HUES64 (cell line): ENCODE results near the gene CMSS1.

Experiments
- H3K27ac ChIP-seq: 2 replicates; pipeline ENCODE4 v1.7.0; 2013; ENCODE audit warnings: low read depth, low read length, inconsistent platforms
- H3K27me3 ChIP-seq: 2 replicates; pipeline ENCODE4 v1.6.1; 2013; ENCODE audit warnings: mild to moderate bottlenecking, low read length; ENCODE audit not compliant: insufficient read depth
- H3K36me3 ChIP-seq: 2 replicates; pipeline ENCODE4 v1.6.1; 2013; ENCODE audit warnings: mild to moderate bottlenecking, low read length; ENCODE audit not compliant: insufficient read depth
- H3K4me1 ChIP-seq: 2 replicates; pipeline ENCODE4 v1.6.1; 2013; ENCODE audit warnings: mild to moderate bottlenecking, low read length, moderate library complexity; ENCODE audit not compliant: insufficient read depth
- H3K4me3 ChIP-seq: 2 replicates; pipeline ENCODE4 v1.5.1; 2013; ENCODE audit warnings: mild to moderate bottlenecking, low read length, moderate library complexity
- H3K9ac ChIP-seq: 2 replicates; pipeline ENCODE4 v1.6.1; 2013; ENCODE audit warnings: mild to moderate bottlenecking, low read depth, low read length
- H3K9me3 ChIP-seq: 2 replicates; pipeline ENCODE4 v1.6.1; 2013; ENCODE audit warnings: low read depth, low read length; ENCODE audit not compliant: insufficient read depth
- WGBS: fragments of 150-250, 120-280 bp; methylation state at CpG from one replicate; pipeline ENCODE4 v1.1.7; 2013; ENCODE audit warnings: missing lambda C conversion rate; 5-methylcytosine and 5-hydroxymethylcytosine counted together

Gene CMSS1

DNA sequence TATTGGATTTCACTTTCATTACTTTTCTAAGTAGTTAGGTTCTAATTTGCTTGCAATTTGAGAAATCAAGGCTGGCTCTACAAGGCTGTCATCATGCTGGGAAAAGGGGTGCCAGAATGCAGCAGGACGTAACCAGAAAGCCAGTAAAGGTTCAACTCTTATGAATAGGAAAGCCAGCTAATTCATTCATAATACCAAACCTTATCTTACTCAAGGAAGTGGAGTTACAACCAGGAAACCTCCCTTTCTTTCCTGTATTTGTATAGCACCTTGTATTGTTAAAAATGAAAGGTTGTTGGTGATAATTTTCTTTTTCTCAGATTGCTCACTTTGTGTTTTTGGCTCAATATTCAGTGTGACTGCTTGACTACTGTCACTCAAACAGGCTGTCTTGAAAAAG, 187.3 kb downstream of the CMSS1 start:
- H3K27me3 ChIP-seq = no peaks in the 10 kb centered on the region
- WGBS = 90% methylated on average over 1 of the region's 1 CpG
- no peaks in the 10 kb centered on the region for H3K9me3 ChIP-seq
- no peak overlapping the region for H3K4me3 ChIP-seq
- H3K27ac ChIP-seq = no peak overlapping the region
- H3K9ac ChIP-seq = no peak overlapping the region
- no peaks in the 10 kb centered on the region for H3K36me3 ChIP-seq
- peaks cover 21% of the 10 kb centered on the region for H3K4me1 ChIP-seq

DNA sequence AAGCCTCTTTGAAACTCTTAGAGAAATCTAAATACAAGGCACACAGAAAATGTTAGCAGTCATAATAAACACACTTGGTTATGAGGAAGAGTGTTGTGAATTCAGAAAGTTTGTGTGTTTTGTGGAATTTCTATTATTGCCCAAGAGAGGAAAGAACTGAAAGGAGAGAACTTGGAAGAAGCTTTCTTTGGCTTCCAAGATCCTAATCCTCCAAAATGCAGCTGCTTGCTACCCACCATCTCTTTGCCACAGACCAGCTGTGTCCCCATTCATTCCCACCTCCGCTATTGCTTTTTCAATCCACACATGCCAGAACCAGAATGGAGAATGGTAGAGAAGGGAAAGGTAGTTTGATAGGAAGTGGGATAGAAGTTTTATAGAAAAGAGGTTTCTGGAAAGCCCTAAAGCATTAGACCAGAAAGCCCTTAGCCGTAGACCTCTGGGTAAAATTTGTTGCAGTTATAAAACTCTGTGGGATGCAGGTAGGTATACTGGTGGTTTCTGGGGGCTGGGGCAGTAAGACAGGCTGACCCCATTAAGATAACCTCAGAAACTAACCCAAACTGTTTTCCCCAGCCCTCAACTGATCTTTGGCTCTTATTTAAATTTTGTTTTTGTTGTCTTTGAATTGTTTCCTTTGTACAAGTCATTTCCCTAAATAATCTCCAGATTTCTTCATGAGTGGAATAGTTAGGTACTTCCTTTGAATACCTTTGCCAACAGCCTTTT, 188.2 kb downstream of the CMSS1 start:
- no peaks in the 10 kb centered on the region for H3K36me3 ChIP-seq
- H3K4me3 ChIP-seq = no peak overlapping the region
- H3K27ac ChIP-seq = no peak overlapping the region
- WGBS = 85% methylated on average over 1 of the region's 2 CpGs
- peaks cover 21% of the 10 kb centered on the region for H3K4me1 ChIP-seq
- H3K9ac ChIP-seq = no peak overlapping the region
- no peaks in the 10 kb centered on the region for H3K9me3 ChIP-seq
- H3K27me3 ChIP-seq = no peaks in the 10 kb centered on the region

DNA sequence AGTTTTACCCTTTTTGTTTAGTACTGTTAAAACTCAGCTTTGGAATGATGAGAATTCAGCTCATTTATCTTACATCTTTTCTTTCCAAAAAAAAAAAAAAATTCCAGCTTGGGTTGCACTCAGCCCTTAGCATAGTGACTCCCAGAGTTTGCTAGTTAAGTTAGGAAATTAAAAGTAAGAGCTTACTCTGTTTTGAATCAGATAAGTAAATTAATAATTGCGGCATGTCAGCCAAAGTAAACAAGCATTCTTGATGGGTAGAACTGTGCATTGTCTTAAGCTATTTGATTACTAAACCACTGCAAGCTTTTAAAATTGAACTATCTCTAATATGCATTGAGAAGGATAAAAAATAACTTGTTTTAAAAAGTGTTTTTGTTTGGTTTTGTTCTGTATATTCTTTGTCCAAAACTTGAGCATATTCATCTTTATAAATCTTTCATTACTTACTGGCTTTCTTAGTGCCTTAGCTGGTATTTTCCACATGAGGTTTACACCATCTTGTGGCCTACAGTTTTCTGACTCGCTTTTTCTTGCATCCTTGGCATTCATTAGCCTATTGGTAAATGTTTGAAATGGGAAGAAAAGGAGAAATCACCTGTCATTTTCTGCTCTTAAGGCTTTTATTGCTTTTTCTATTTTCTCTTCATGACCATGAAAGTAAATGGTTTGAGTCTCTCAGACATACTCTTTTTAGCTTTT, 189.1 kb downstream of the CMSS1 start:
- Histone ChIP-seq H3K27ac (no peak overlapping the region), H3K27me3 (no peaks in the 10 kb centered on the region), H3K36me3 (no peaks in the 10 kb centered on the region), H3K4me1 (peaks cover 21% of the 10 kb centered on the region), H3K4me3 (no peak overlapping the region), H3K9me3 (no peaks in the 10 kb centered on the region), H3K9ac (no peak overlapping the region)
- WGBS = 92% methylated on average over 2 of the region's 2 CpGs

DNA sequence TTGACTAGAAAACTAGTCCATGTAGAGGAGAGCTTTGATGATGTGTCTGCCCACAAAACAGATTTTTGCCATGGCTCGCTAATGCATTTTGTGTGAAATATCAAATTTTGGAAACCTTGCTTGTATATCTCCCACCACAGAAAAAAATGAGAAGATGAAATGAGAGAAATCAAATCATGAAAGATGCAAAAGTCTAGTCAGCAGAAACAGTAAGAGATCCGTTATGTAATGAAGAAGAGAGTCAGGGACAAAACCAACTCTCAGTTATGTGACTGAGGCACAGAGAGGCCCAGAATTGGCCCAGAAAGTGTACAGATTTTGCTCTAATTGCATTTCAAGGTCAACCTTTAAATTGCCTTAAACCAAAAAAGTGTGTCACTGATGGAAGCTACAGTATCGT, 189.7 kb downstream of the CMSS1 start:
- WGBS = 96% methylated on average over 3 of the region's 3 CpGs
- Histone ChIP-seq H3K27ac (no peak overlapping the region), H3K9ac (no peak overlapping the region), H3K9me3 (no peaks in the 10 kb centered on the region), H3K36me3 (no peaks in the 10 kb centered on the region), H3K4me3 (no peak overlapping the region), H3K4me1 (peaks cover 21% of the 10 kb centered on the region), H3K27me3 (no peaks in the 10 kb centered on the region)

DNA sequence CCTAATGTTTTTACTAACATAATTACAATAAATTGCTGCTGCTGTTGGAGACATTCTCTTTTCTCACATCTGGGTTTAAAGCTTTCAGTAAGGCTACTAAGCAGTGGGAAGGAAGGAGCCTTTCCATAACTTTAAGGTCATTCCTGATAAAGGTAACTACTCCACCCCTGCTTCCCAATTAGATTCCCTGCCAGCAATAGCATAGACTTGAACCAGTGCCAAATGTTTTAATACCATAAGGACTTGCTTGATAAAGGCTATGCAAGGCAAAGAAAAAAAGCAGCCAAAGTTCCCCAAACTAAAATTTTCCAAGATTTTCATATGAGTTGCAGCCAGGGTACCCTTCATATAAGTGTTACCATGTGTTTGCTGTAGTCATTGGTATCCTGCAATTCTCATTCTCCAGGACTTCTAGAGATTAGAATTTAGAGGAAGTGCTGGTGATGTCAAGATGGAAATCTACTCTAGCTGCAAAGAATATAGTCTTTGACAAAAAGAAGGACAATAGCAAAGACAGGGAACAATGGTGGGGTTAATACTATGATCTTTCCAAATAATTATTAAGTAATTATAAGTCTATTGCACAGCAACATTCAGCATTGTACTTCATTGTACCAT, 190.5 kb downstream of the CMSS1 start:
- H3K27me3 ChIP-seq = no peaks in the 10 kb centered on the region

DNA sequence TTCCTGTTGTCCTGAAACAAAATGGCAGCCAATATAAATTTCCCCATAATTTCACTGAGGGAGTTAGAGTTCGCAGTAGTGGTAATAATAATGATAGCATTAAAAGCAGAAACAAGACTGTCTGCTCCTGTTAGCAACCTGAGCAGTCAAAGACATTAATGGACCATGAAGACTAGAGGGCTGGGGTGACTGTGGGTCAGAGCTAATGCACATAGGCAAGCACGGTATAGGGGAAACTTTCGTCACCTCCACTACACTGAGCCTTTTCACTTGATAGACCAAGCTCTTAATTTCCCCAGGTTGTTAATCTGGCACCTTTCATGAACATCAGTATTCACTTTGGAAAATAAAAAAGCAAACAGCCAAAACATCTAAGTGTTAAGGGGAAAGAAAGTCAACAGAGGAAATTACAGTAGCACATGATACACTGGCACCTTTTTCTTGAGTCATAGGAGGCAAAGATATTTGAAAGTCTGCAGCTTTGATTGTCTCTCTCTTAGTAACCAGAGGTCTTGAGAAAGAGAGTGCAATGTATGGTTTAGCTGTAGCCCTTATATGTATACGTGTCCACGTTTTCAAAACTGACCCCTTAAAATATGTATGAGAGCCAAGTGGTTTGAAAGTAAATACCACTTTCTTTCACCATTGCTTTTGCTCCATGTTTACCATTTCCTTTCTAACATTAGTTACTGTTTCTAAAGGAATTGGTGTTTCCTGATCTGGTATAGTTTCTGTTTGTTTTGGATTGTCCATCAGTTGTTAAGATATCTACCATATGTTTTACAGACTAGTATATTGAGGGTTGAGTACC, 191.8 kb downstream of the CMSS1 start:
- Histone ChIP-seq H3K27ac (no peak overlapping the region), H3K9ac (no peak overlapping the region), H3K27me3 (no peaks in the 10 kb centered on the region), H3K4me3 (no peak overlapping the region), H3K36me3 (no peaks in the 10 kb centered on the region), H3K4me1 (peaks cover 21% of the 10 kb centered on the region), H3K9me3 (no peaks in the 10 kb centered on the region)
- 81% methylated on average over 5 of the region's 5 CpGs for WGBS

More for the DNA sequence above, 190.5 kb downstream of the CMSS1 start:
- H3K36me3 ChIP-seq = no peaks in the 10 kb centered on the region
- no peak overlapping the region for H3K4me3 ChIP-seq
- no peak overlapping the region for H3K27ac ChIP-seq
- H3K9me3 ChIP-seq = no peaks in the 10 kb centered on the region
- peaks cover 21% of the 10 kb centered on the region for H3K4me1 ChIP-seq
- H3K9ac ChIP-seq = no peak overlapping the region

DNA sequence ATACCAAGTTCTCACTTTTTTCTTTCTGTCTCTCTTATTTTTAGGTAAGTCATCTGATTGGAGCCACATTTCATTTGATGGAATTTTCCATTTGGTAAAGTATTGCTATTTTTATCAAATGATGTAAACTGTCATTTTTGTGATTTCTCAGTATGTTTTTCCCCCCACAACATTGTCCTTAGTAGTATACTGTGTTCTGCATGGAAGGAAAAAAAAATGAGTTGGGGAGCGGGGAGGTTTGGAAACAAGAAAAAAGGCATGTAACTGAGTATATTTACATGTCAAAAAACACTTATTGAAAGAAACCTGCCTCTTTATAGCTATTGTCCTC, 192.4 kb downstream of the CMSS1 start:
- no CpG with 5 or more reads among the region's 1 CpG for WGBS
- Histone ChIP-seq H3K36me3 (no peaks in the 10 kb centered on the region), H3K27me3 (no peaks in the 10 kb centered on the region), H3K9ac (no peak overlapping the region), H3K4me1 (peaks cover 20% of the 10 kb centered on the region), H3K27ac (no peak overlapping the region), H3K4me3 (no peak overlapping the region), H3K9me3 (no peaks in the 10 kb centered on the region)

DNA sequence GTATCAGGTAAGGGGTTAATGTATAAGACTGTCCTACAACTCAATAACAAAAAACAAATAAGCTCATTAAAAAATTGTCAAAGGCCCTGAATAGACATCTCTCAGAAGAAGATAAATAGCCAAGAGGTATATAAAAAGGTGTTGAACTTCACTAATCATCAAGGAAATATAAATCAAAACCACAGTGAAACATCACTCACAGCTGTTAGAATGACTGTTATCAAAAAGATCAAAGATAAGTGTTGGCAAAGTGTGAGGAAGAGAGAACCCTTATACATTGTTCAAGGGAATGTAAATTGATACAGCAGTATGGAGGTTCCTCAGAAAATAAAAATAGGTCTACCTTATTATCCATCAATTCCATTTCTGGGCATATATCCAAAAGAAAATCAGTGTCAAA, 201.1 kb downstream of the CMSS1 start:
- no peaks in the 10 kb centered on the region for H3K9me3 ChIP-seq
- no peak overlapping the region for H3K9ac ChIP-seq
- H3K4me3 ChIP-seq = no peak overlapping the region
- peaks cover 11% of the 10 kb centered on the region; the same call in 1 of the 2 replicates for H3K4me1 ChIP-seq
- H3K27ac ChIP-seq = no peak overlapping the region
- no peaks in the 10 kb centered on the region for H3K27me3 ChIP-seq
- no peaks in the 10 kb centered on the region for H3K36me3 ChIP-seq

DNA sequence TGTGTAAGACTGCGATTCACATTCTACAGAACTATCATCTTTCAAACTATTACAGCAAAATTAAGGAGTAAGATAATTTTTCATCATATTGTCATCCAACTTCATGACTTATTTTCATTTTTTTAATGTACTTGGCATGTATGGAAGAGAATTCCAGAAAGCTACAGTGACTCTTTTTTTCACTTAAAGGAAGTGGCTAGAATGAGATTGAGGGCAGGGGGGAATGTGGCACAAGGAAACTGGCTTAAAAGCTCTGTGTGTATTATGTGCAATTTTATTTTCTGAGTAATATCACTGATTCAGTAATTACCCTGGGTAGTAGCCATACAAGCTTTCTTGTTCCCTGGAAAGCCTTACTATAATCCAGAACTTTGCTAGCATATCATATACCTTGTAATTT, 202.1 kb downstream of the CMSS1 start:
- Histone ChIP-seq H3K9ac (no peak overlapping the region), H3K9me3 (no peaks in the 10 kb centered on the region), H3K27ac (no peak overlapping the region), H3K36me3 (no peaks in the 10 kb centered on the region), H3K4me3 (no peak overlapping the region), H3K4me1 (peaks cover 11% of the 10 kb centered on the region; the same call in 1 of the 2 replicates), H3K27me3 (no peaks in the 10 kb centered on the region)
- no CpG with 5 or more reads among the region's 1 CpG for WGBS

DNA sequence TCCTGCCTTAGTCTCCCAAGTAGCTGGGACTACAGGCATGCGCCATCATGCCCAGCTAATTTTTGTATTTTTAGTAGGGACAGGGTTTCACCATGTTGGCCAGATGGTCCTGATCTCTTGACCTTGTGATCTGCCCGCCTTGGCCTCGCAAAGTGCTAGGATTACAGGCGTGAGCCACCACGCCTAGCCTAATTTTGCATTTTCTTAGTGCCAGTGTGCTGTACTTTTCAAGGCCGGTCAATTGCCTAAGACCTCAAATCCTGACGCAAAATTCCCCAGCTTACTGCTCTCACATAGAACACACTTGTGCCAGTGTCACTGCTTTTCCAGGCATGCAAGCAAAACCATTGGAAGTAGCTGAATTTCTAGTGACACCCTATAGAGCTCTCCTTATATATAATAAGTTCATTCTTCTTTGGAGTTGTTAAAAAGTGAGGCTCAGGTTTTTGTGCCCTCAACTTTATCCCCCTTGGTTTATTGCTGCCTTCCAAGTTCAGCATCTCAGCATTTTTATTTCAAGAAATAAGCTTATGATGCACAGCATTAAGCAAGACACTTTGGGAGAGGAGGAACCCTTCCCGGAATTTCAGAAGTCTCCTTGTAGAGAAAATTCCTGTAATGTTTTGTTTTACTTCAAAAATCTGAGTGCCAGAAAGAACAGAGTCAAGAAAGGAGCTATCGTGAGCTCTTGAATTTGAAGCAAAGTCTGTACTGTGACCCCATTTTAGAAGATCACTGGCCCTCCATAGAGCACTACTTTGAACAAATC, 203.4 kb downstream of the CMSS1 start:
- 94% methylated on average over 9 of the region's 9 CpGs for WGBS
- H3K4me3 ChIP-seq = no peak overlapping the region

More for the DNA sequence above, 203.4 kb downstream of the CMSS1 start:
- no peaks in the 10 kb centered on the region for H3K36me3 ChIP-seq
- no peaks in the 10 kb centered on the region for H3K9me3 ChIP-seq
- H3K9ac ChIP-seq = no peak overlapping the region
- H3K4me1 ChIP-seq = peaks cover 5% of the 10 kb centered on the region; the same call in 1 of the 2 replicates
- no peak overlapping the region for H3K27ac ChIP-seq
- no peaks in the 10 kb centered on the region for H3K27me3 ChIP-seq
